HEK293 (cell line): ENCODE results near the gene SLC16A13.

ENCODE experiments used
- CTCF ChIP-seq: fragments of 450-650 bp; formaldehyde crosslinking; IDR thresholded peaks from 2 replicates; pipeline ENCODE4 v1.5.1; 2016; ENCODE audit warnings: missing biosample characterization, missing genetic modification characterization
- KLF10 ChIP-seq: fragments of 450-650 bp; IDR thresholded peaks from 2 replicates; pipeline ENCODE4 v1.5.1; 2018; ENCODE audit warnings: missing biosample characterization, mild to moderate bottlenecking, missing genetic modification characterization
- KLF16 ChIP-seq: fragments of 450-650 bp; formaldehyde crosslinking; IDR thresholded peaks from 2 replicates; pipeline ENCODE4 v1.5.1; 2017; ENCODE audit warnings: missing biosample characterization, missing genetic modification characterization
- SALL2 ChIP-seq: fragments of 450-650 bp; formaldehyde crosslinking; IDR thresholded peaks from 2 replicates; pipeline ENCODE4 v1.5.0; 2017; ENCODE audit warnings: missing biosample characterization, mild to moderate bottlenecking, missing genetic modification characterization, borderline replicate concordance
- SCRT1 ChIP-seq: fragments of 450-650 bp; formaldehyde crosslinking; IDR thresholded peaks from 2 replicates; pipeline ENCODE4 v1.5.1; 2016; ENCODE audit warnings: missing biosample characterization, missing genetic modification characterization, borderline replicate concordance
- ZFP69B ChIP-seq: fragments of 450-650 bp; formaldehyde crosslinking; IDR thresholded peaks from 2 replicates; pipeline ENCODE4 v1.5.1; 2016; ENCODE audit warnings: missing biosample characterization, missing genetic modification characterization
- ZNF112 ChIP-seq: fragments of 450-650 bp; formaldehyde crosslinking; IDR thresholded peaks from 2 replicates; pipeline ENCODE4 v1.5.0; 2017; ENCODE audit warnings: missing biosample characterization, missing genetic modification characterization
- ZNF558 ChIP-seq: fragments of 450-650 bp; formaldehyde crosslinking; IDR thresholded peaks from 2 replicates; pipeline ENCODE4 v1.5.1; 2016; ENCODE audit warnings: missing biosample characterization, missing genetic modification characterization
- ZNF830 ChIP-seq: fragments of 450-650 bp; IDR thresholded peaks from 2 replicates; pipeline ENCODE4 v1.5.0; 2018; ENCODE audit warnings: missing biosample characterization, missing genetic modification characterization, low read depth, mild to moderate bottlenecking, moderate library complexity
- TF ChIP-seq, protein P1 (sequence below): fragments of 450-650 bp; formaldehyde crosslinking; IDR thresholded peaks from 2 replicates; pipeline ENCODE4 v1.5.1; 2016; ENCODE audit warnings: missing biosample characterization, missing genetic modification characterization, borderline replicate concordance
- TF ChIP-seq, protein P2 (sequence below): fragments of 450-650 bp; formaldehyde crosslinking; IDR thresholded peaks from 2 replicates; pipeline ENCODE4 v1.5.1; 2017; ENCODE audit warnings: missing biosample characterization, missing genetic modification characterization

DNA sequence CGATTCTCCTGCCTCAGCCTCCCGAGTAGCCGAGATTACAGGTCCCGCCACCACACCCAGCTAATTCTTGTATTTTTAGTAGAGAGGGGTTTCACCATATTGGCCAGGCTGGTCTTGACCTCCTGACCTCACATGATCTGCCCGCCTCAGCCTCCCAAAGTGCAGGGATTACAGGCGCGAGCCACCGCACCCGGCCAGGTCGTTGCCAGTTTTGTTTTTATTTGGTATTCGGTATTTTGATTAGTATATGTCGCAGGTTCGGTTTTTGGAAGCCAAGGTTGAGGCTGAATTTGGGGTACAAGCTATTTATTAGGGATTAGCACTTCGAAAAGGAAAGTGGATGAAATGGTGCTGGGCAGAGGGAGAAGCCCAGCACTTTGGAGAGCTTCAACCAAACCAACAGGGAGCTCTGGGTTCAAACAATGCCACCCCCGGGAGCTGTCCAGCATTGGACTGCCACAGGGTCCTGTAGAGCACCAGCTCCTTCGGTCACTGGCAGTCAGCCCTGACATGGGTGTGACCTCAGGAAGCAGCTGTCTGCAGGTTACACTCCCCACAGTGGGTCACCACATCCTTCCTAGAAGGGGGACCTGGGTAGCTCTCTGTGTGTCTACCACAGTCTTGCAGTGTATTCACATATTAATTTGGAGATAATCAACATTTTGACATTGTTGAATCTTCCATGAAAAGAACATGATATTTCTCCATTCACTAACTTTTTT is 45.7 kb downstream of the SLC16A13 start:
- no peak for TF ChIP-seq CTCF (tag by site-specific recombination)
- TF ChIP-seq KLF10 (tag by site-specific recombination) = no peak
- TF ChIP-seq ZNF112 (tag by site-specific recombination) = no peak
- TF ChIP-seq ZNF558 (tag by site-specific recombination) = no peak
- no peak for TF ChIP-seq SCRT1 (tag by site-specific recombination)
- TF ChIP-seq ZFP69B (tag by site-specific recombination) = no peak
- TF ChIP-seq ZNF830 = no peak
- TF ChIP-seq, protein P1, sequence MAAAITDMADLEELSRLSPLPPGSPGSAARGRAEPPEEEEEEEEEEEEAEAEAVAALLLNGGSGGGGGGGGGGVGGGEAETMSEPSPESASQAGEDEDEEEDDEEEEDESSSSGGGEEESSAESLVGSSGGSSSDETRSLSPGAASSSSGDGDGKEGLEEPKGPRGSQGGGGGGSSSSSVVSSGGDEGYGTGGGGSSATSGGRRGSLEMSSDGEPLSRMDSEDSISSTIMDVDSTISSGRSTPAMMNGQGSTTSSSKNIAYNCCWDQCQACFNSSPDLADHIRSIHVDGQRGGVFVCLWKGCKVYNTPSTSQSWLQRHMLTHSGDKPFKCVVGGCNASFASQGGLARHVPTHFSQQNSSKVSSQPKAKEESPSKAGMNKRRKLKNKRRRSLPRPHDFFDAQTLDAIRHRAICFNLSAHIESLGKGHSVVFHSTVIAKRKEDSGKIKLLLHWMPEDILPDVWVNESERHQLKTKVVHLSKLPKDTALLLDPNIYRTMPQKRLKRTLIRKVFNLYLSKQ (tag by site-specific recombination) = no peak
- TF ChIP-seq SALL2 (tag by site-specific recombination) = no peak
- no peak for TF ChIP-seq KLF16 (tag by site-specific recombination)
- TF ChIP-seq, protein P2, sequence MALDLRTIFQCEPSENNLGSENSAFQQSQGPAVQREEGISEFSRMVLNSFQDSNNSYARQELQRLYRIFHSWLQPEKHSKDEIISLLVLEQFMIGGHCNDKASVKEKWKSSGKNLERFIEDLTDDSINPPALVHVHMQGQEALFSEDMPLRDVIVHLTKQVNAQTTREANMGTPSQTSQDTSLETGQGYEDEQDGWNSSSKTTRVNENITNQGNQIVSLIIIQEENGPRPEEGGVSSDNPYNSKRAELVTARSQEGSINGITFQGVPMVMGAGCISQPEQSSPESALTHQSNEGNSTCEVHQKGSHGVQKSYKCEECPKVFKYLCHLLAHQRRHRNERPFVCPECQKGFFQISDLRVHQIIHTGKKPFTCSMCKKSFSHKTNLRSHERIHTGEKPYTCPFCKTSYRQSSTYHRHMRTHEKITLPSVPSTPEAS (tag by site-specific recombination) = no peak
